SK-N-SH treated with all-trans-retinoic acid at 6 μM for 48 hours (cell line): ENCODE data around the gene KIAA1549.

ENCODE experiments used
- ATAC-seq: fragments of 200-7000 bp; cut with Tn5 transposase; 3 replicates; pipeline ENCODE4 v1.9.1; 2020; ENCODE audit warnings: mild to moderate bottlenecking, moderate library complexity
- ARNTL ChIP-seq: fragments of 450-650 bp; formaldehyde crosslinking; IDR thresholded peaks from 2 replicates; pipeline ENCODE4 v1.5.0; 2020; ENCODE audit warnings: low read depth, mild to moderate bottlenecking, moderate library complexity, borderline replicate concordance
- CSDC2 ChIP-seq: fragments of 250-450 bp; sonication (Bioruptor Pico); IDR thresholded peaks from 2 replicates; pipeline ENCODE4 v1.5.0; 2020; ENCODE audit warnings: mild to moderate bottlenecking, moderate library complexity
- CSRNP3 ChIP-seq: fragments of 250-450 bp; sonication (Bioruptor Pico); IDR thresholded peaks from 2 replicates; pipeline ENCODE4 v1.5.1; 2021; ENCODE audit warnings: mild to moderate bottlenecking, moderate library complexity
- ESRRG ChIP-seq: fragments of 250-450 bp; sonication (Bioruptor Pico); IDR thresholded peaks from 2 replicates; pipeline ENCODE4 v1.6.1; 2021; ENCODE audit warnings: mild to moderate bottlenecking
- GLIS3 ChIP-seq: fragments of 250-450 bp; sonication (Bioruptor Pico); IDR thresholded peaks from 2 replicates; pipeline ENCODE4 v1.5.0; 2020; ENCODE audit warnings: mild to moderate bottlenecking, moderate library complexity
- ISL1 ChIP-seq: fragments of 250-450 bp; sonication (Bioruptor Pico); IDR thresholded peaks from 2 replicates; pipeline ENCODE4 v2.1.2; 2022; ENCODE audit warnings: mild to moderate bottlenecking, moderate library complexity
- OSR1 ChIP-seq: fragments of 250-450 bp; sonication (Bioruptor Pico); IDR thresholded peaks from 2 replicates; pipeline ENCODE4 v1.8.0; 2022; ENCODE audit warnings: moderate library complexity, mild to moderate bottlenecking, inconsistent platforms
- POU6F1 ChIP-seq: fragments of 250-450 bp; sonication (Bioruptor Pico); IDR thresholded peaks from 2 replicates; pipeline ENCODE4 v1.8.0; 2021; ENCODE audit warnings: low read depth, mild to moderate bottlenecking, moderate library complexity, borderline replicate concordance
- PPARA ChIP-seq: fragments of 250-450 bp; sonication (Bioruptor Pico); IDR thresholded peaks from 2 replicates; pipeline ENCODE4 v1.5.0; 2020; ENCODE audit warnings: mild to moderate bottlenecking, borderline replicate concordance
- RARB ChIP-seq: fragments of 250-450 bp; sonication (Bioruptor Pico); IDR thresholded peaks from 2 replicates; pipeline ENCODE4 v1.8.0; 2021; ENCODE audit warnings: mild to moderate bottlenecking, moderate library complexity
- SNAI2 ChIP-seq: fragments of 250-450 bp; sonication (Bioruptor Pico); IDR thresholded peaks from 2 replicates; pipeline ENCODE4 v1.5.0; 2020; ENCODE audit warnings: mild to moderate bottlenecking, moderate library complexity
- TCF4 ChIP-seq: fragments of 250-450 bp; sonication (Bioruptor Pico); IDR thresholded peaks from 2 replicates; pipeline ENCODE4 v1.8.0; 2021; ENCODE audit warnings: mild to moderate bottlenecking, moderate library complexity, borderline replicate concordance
- TOX ChIP-seq: fragments of 250-450 bp; sonication (Bioruptor Pico); IDR thresholded peaks from 2 replicates; pipeline ENCODE4 v1.8.0; 2021; ENCODE audit warnings: mild to moderate bottlenecking, moderate library complexity, borderline replicate concordance
- TSHZ2 ChIP-seq: fragments of 250-450 bp; sonication (Bioruptor Pico); IDR thresholded peaks from 2 replicates; pipeline ENCODE4 v1.5.0; 2020; ENCODE audit warnings: mild to moderate bottlenecking, moderate library complexity
- ZC3H10 ChIP-seq: fragments of 250-450 bp; sonication (Bioruptor Pico); IDR thresholded peaks from 2 replicates; pipeline ENCODE4 v1.5.1; 2021; ENCODE audit warnings: mild to moderate bottlenecking, moderate library complexity
- ZFP3 ChIP-seq: fragments of 250-450 bp; sonication (Bioruptor Pico); IDR thresholded peaks from 2 replicates; pipeline ENCODE4 v1.5.0; 2020; ENCODE audit warnings: mild to moderate bottlenecking, moderate library complexity
- ZFP30 ChIP-seq: fragments of 450-650 bp; formaldehyde crosslinking; IDR thresholded peaks from 2 replicates; pipeline ENCODE4 v1.5.0; 2022; ENCODE audit warnings: mild to moderate bottlenecking, moderate library complexity
- ZNF8 ChIP-seq: fragments of 450-650 bp; formaldehyde crosslinking; IDR thresholded peaks from 2 replicates; pipeline ENCODE4 v1.5.0; 2020; ENCODE audit warnings: mild to moderate bottlenecking, moderate library complexity
- TF ChIP-seq, protein P1 (sequence below): fragments of 250-450 bp; sonication (Bioruptor Pico); IDR thresholded peaks from 2 replicates; pipeline ENCODE4 v1.5.1; 2020; ENCODE audit warnings: low read depth, mild to moderate bottlenecking, moderate library complexity
- TF ChIP-seq, protein P2 (sequence below): fragments of 250-450 bp; sonication (Bioruptor Pico); IDR thresholded peaks from 2 replicates; pipeline ENCODE4 v1.8.0; 2020; ENCODE audit warnings: mild to moderate bottlenecking, moderate library complexity, borderline replicate concordance

Gene KIAA1549

GRCh38 chr7:138891446-138891810, 89.8 kb downstream of the KIAA1549 start:
- peak; percentile 89 for TF ChIP-seq TCF4 (CRISPR knock-in tag)
- TF ChIP-seq TSHZ2 (CRISPR knock-in tag): 0 out of 2 replicates have a peak, but pooled peaks have one; percentile 8
- no peak for TF ChIP-seq ZC3H10 (CRISPR knock-in tag)
- ATAC-seq: peak; percentile 68

GRCh38 chr7:138890499-138891445, 90.4 kb downstream of the KIAA1549 start:
- ATAC-seq: peak; percentile 91
- TF ChIP-seq OSR1 (CRISPR knock-in tag): no peak
- 0 out of 2 replicates have a peak, but pooled peaks have one; percentile 30 for TF ChIP-seq ZFP3 (CRISPR knock-in tag)
- TF ChIP-seq TSHZ2 (CRISPR knock-in tag): peak; percentile 89

DNA sequence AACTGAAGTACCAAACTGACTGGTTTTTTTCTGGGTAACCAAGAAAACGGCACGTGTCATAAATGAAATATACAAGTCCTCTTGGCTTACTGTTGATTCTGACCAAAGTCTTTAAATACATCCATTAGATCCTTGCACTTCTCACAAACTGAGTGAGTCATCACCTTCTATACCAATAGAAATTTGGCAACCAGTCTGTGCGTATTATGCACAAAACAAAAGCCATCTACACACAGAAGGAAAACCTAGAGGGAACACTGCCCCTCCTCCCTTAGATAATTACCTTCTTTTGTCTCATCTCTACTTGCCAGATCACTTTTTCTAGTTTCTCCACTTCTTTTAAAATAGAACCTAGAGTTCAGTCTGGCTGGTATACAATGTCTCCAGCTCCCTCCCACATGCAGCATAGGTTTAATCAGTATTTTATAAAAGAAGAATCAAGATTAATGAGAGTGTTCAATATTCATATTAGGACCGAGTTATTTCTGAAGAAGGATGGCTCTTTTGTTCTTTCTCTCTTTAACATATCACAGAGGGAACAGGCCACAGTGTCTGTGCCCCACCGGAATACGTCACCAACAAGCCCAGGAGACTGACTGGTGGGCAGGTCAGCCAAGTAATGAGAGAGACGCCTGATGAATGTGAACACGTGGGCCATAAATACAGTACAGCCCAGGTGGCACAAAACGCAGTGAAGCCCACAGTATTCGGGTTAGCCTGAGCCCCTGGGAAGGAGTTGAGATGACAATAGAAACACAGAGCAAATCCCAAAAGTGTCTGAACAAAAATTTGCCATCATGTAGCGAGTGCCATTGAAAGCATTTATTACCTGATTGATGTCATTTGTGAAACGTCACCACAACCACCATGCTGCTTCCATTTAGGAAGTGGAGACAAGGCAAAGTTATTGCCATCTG, 91.3 kb downstream of the KIAA1549 start:
- ATAC-seq: peak; percentile 30
- TF ChIP-seq SNAI2 (CRISPR knock-in tag): no peak
- TF ChIP-seq PPARA (CRISPR knock-in tag): no peak
- TF ChIP-seq GLIS3 (CRISPR knock-in tag): no peak
- TF ChIP-seq ARNTL (CRISPR knock-in tag): no peak

GRCh38 chr7:138887872-138888656, 93.1 kb downstream of the KIAA1549 start:
- TF ChIP-seq ISL1 (CRISPR knock-in tag): no peak
- no peak for TF ChIP-seq POU6F1 (CRISPR knock-in tag)
- no peak for TF ChIP-seq CSRNP3 (CRISPR knock-in tag)
- no peak for TF ChIP-seq ZFP30 (CRISPR knock-in tag)
- TF ChIP-seq, protein P1, sequence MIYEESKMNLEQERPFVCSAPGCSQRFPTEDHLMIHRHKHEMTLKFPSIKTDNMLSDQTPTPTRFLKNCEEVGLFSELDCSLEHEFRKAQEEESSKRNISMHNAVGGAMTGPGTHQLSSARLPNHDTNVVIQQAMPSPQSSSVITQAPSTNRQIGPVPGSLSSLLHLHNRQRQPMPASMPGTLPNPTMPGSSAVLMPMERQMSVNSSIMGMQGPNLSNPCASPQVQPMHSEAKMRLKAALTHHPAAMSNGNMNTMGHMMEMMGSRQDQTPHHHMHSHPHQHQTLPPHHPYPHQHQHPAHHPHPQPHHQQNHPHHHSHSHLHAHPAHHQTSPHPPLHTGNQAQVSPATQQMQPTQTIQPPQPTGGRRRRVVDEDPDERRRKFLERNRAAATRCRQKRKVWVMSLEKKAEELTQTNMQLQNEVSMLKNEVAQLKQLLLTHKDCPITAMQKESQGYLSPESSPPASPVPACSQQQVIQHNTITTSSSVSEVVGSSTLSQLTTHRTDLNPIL (CRISPR knock-in tag): no peak
- TF ChIP-seq OSR1 (CRISPR knock-in tag): no peak
- no peak for TF ChIP-seq TOX (CRISPR knock-in tag)
- TF ChIP-seq, protein P2, sequence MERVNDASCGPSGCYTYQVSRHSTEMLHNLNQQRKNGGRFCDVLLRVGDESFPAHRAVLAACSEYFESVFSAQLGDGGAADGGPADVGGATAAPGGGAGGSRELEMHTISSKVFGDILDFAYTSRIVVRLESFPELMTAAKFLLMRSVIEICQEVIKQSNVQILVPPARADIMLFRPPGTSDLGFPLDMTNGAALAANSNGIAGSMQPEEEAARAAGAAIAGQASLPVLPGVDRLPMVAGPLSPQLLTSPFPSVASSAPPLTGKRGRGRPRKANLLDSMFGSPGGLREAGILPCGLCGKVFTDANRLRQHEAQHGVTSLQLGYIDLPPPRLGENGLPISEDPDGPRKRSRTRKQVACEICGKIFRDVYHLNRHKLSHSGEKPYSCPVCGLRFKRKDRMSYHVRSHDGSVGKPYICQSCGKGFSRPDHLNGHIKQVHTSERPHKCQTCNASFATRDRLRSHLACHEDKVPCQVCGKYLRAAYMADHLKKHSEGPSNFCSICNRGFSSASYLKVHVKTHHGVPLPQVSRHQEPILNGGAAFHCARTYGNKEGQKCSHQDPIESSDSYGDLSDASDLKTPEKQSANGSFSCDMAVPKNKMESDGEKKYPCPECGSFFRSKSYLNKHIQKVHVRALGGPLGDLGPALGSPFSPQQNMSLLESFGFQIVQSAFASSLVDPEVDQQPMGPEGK (CRISPR knock-in tag): no peak
- no peak for TF ChIP-seq PPARA (CRISPR knock-in tag)
- no peak for TF ChIP-seq ZNF8 (CRISPR knock-in tag)
- TF ChIP-seq RARB (CRISPR knock-in tag): no peak
- TF ChIP-seq CSDC2 (CRISPR knock-in tag): no peak
- no peak for TF ChIP-seq ESRRG (CRISPR knock-in tag)
- no peak for ATAC-seq
